Measurements from ENCODE around the gene RIC1. TPM values are rescaled to one million over a fixed set of nuclear protein-coding genes. Genes with fewer than 3 reads are reported as not detected.

The RIC1 gene
- total RNA-seq, 1 donor from 2014 or later = 9.7 TPM

DNA sequence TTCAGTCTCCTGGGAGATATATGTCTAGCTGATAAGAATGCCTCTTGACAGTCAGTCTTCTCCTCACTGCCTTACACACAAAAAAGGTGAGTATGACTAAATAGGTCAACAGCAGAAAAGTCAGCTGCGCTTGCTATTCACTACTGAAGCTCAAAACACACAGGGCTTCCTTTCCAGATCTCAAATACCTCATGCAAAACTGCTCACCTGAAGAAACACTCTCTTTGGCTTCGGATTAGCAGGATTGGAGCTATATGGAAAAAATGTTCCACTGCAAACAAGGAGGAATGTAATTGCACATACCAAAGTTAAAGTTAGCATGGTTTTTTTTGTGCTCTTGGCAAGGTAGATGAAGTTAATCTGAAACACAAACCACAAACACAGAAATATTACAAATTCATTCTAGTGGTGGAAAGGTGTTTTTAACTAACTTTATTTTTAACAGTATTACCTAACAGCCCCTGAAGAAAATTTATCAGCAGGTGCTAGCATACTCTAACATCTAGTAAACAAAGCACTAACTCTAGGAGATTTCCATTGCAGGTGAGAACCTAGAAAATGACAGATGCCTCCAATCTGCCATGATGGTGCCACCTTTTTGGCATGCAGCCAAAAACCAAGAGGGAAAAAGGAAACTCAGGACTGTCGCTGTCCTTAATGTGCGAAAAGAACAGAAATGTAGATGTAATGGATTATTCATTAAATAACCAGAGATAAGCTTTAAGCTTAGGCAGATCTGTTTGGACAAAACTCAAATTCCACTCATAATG, 172.2 kb downstream of the RIC1 start:
- no peaks in the 10 kb centered on the region for H3K27me3 Mint-ChIP-seq (ENCODE audit: unreplicated experiment)
- no peaks in the 10 kb centered on the region for H3K4me1 Mint-ChIP-seq (ENCODE audit: low read depth, unreplicated experiment)
- TF ChIP-seq, protein P1, sequence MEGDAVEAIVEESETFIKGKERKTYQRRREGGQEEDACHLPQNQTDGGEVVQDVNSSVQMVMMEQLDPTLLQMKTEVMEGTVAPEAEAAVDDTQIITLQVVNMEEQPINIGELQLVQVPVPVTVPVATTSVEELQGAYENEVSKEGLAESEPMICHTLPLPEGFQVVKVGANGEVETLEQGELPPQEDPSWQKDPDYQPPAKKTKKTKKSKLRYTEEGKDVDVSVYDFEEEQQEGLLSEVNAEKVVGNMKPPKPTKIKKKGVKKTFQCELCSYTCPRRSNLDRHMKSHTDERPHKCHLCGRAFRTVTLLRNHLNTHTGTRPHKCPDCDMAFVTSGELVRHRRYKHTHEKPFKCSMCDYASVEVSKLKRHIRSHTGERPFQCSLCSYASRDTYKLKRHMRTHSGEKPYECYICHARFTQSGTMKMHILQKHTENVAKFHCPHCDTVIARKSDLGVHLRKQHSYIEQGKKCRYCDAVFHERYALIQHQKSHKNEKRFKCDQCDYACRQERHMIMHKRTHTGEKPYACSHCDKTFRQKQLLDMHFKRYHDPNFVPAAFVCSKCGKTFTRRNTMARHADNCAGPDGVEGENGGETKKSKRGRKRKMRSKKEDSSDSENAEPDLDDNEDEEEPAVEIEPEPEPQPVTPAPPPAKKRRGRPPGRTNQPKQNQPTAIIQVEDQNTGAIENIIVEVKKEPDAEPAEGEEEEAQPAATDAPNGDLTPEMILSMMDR (IDR thresholded peaks at IDR 0.05; ENCODE audit: partially characterized antibody, unreplicated experiment) = no peak
- H3K4me3 Mint-ChIP-seq (ENCODE audit: unreplicated experiment) = no peak overlapping the region
- DNase-seq = no peak
- no peaks in the 10 kb centered on the region for H3K36me3 Mint-ChIP-seq (ENCODE audit: unreplicated experiment)
- H3K27ac Mint-ChIP-seq (ENCODE audit: unreplicated experiment) = no peak overlapping the region
- H3K9me3 Mint-ChIP-seq (ENCODE audit: unreplicated experiment) = no peaks in the 10 kb centered on the region

DNA sequence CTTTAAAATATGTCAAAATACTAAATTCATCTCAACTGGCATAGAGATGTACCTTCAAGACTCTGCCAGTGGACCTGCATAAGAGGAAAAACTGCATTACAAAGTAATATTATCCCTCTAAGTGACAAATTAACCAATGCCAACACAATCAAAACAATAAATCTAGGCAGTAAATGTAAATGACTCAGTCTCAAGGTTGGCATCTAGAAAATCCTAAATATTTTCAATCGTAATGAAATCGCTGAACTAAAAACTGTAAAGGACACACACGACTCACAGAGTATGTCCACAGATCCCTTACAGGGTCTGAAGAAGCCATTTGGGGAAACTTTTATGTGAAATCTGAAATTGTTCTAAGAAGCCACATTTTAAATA, 172.8 kb downstream of the RIC1 start:
- Mint-ChIP-seq H3K27me3 (ENCODE audit: unreplicated experiment) (no peaks in the 10 kb centered on the region), H3K4me3 (ENCODE audit: unreplicated experiment) (no peak overlapping the region), H3K4me1 (ENCODE audit: low read depth, unreplicated experiment) (no peaks in the 10 kb centered on the region), H3K36me3 (ENCODE audit: unreplicated experiment) (no peaks in the 10 kb centered on the region), H3K27ac (ENCODE audit: unreplicated experiment) (no peak overlapping the region), H3K9me3 (ENCODE audit: unreplicated experiment) (no peaks in the 10 kb centered on the region)
- DNase-seq = no peak
- TF ChIP-seq, protein P1 (IDR thresholded peaks at IDR 0.05; ENCODE audit: partially characterized antibody, unreplicated experiment) = no peak

DNA sequence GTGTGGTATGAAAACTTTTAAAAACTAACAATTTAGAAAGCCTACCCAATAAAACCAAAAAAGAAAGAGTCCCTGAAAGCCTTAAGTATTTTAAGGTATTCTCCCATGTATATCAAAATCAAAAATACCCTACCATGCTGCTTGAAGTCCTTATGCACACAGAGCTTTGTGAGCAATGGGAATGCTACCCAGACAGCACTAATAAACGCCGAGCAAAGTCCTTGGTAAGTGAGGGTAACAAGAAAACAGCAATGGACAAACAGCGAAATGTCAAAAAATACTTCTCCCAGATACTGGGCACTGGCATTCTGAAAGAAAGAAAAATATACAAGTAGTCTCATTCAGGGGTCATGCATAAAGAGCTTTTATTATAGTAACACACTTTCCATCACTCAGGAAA, 176.6 kb downstream of the RIC1 start:
- DNase-seq = no peak
- H3K4me1 Mint-ChIP-seq (ENCODE audit: low read depth, unreplicated experiment) = no peaks in the 10 kb centered on the region
- no peaks in the 10 kb centered on the region for H3K27me3 Mint-ChIP-seq (ENCODE audit: unreplicated experiment)
- no peaks in the 10 kb centered on the region for H3K9me3 Mint-ChIP-seq (ENCODE audit: unreplicated experiment)
- H3K27ac Mint-ChIP-seq (ENCODE audit: unreplicated experiment) = no peak overlapping the region
- TF ChIP-seq, protein P1 (IDR thresholded peaks at IDR 0.05; ENCODE audit: partially characterized antibody, unreplicated experiment) = no peak
- H3K4me3 Mint-ChIP-seq (ENCODE audit: unreplicated experiment) = no peak overlapping the region
- no peaks in the 10 kb centered on the region for H3K36me3 Mint-ChIP-seq (ENCODE audit: unreplicated experiment)

DNA sequence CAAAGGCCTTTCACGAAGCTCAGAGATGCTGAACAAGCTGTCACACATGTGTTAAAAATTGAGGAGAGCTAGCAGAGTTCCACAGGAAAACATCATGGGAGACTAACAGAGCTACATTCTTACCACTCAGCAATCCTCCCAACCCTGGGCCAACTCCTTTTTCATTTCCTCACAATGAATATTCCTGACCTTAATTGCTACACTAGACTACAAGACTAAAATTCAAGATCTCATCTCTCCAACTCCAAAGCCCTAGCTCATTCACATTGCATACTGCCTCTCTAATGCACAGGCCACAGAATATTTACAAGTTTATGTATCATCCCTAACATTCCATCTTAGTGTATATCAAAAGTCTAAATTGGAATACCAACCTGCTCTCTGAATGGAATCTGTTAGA, 182.8 kb downstream of the RIC1 start:
- Mint-ChIP-seq H3K4me3 (ENCODE audit: unreplicated experiment) (no peak overlapping the region), H3K4me1 (ENCODE audit: low read depth, unreplicated experiment) (no peaks in the 10 kb centered on the region), H3K27me3 (ENCODE audit: unreplicated experiment) (no peaks in the 10 kb centered on the region), H3K36me3 (ENCODE audit: unreplicated experiment) (no peaks in the 10 kb centered on the region), H3K27ac (ENCODE audit: unreplicated experiment) (no peak overlapping the region), H3K9me3 (ENCODE audit: unreplicated experiment) (no peaks in the 10 kb centered on the region)
- TF ChIP-seq, protein P1 (IDR thresholded peaks at IDR 0.05; ENCODE audit: partially characterized antibody, unreplicated experiment) = no peak
- DNase-seq = no peak

DNA sequence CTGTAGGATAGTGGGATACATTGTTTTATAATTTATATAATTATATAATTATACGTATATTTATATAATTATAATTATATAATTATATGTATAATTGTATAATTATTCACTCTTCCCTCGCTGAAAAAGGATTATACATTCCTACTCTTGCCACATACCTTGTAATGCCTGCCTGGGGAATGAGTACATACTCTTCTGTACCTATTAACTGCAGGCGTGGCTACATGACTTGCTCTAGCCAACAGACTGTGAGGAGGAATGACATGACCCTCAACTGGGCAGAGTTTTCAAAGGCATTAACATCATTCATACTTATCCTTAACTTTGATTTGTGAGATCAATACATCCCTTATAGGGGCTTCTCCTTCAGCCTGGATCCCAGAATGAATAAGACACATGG, 184.9 kb downstream of the RIC1 start:
- H3K9me3 Mint-ChIP-seq (ENCODE audit: unreplicated experiment) = no peaks in the 10 kb centered on the region
- no peak for DNase-seq
- no peaks in the 10 kb centered on the region for H3K36me3 Mint-ChIP-seq (ENCODE audit: unreplicated experiment)
- no peaks in the 10 kb centered on the region for H3K4me1 Mint-ChIP-seq (ENCODE audit: low read depth, unreplicated experiment)
- H3K27ac Mint-ChIP-seq (ENCODE audit: unreplicated experiment) = no peak overlapping the region
- no peaks in the 10 kb centered on the region for H3K27me3 Mint-ChIP-seq (ENCODE audit: unreplicated experiment)
- no peak overlapping the region for H3K4me3 Mint-ChIP-seq (ENCODE audit: unreplicated experiment)
- TF ChIP-seq, protein P1 (IDR thresholded peaks at IDR 0.05; ENCODE audit: partially characterized antibody, unreplicated experiment) = no peak
